Stimulated activated CD4-positive, alpha-beta T cell treated with anti-CD3 and anti-CD28 coated beads, Interleukin-4, amount 100 ng/mL, for 1 hour (primary cell): Measurements from ENCODE around the gene METTL4.

Source experiments
- DNase-seq: peaks from one replicate; pipeline ENCODE4 v3.0.0-alpha.2; 2020

The METTL4 gene

DNA sequence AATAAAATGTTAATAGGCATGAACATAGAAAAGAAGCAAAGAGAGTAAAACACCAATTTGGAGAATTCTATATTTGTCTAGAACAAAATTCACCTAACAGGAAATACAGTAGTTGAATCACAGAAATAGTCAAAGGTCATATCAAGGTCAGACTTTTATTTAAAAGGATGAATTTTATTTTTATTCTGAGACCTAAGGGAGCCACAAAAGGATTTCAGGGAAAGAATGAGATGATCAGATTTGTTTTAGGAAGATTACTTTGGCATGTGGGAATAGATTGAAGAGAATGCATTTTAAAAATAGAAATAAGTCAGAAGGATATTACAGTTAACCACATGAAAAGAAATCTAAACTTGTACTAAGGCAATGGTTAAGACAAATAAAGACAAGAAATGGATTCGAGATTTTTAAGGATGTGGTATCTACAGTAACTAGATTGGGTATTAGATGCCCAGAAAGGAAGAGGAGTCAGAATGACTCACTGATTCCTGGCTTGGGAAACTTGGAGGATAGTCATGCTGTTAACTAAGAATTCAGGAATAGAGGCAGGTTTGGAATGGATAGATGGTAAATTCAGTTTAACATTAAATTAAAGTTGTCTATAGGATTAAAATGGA lies 56.0 kb downstream of the METTL4 start:
- DNase-seq, result no peak

DNA sequence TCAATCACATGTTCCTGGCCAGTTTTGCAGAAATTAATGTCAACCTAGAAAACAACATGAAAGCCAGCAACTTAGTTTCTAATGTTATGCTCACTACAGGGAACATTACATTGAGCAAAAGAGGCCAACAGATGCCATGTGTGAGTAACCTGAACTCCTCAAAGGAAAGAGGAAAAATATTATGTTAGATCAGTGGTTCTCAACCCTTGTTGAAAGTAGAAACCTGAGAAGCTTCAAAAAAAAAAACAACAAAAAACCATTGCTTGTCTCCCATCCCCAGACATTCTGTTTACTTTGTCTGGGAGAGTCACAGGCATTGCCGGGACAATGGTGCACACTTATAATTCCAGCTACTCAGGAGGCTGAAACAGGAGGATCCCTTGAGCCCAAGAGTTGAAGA lies 57.7 kb downstream of the METTL4 start:
- no peak for DNase-seq

DNA sequence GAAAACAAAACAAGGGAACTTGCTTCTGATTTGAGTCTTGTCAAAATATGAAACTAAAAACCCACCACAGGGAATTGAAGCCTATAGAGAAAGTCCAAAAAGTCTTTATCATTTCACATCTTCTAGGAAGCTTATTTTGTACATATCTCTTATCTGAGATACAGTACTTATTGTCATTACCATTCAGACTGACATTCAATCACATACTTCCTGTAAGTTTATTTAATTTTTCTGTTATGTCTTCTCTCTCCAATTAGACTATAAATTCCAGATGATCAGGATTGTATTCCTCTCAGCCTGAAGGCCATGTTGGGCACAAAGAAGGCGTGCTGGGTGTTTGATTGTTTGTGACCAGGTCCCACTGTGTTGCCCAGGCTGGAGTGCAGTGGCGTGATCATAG lies 59.2 kb downstream of the METTL4 start:
- DNase-seq, result no peak

DNA sequence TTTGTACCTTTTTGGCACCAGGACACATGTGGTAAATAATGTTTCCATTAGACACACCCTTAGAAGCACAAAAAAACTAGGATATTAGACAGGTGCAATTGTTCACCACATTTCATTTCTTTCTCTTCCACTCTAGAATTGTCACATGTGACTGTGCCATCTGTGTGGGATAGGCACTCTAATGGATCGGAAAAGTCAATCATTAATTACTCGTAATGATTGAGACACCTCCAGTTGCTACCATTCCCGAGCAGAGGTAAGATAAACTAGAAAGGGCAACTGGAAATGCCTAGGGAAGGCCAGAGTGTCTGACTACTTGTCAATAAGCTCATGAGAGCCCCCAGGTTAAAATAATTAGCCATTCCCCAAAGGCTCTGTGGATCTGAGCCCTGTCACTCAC lies 59.9 kb downstream of the METTL4 start:
- DNase-seq, result no peak

DNA sequence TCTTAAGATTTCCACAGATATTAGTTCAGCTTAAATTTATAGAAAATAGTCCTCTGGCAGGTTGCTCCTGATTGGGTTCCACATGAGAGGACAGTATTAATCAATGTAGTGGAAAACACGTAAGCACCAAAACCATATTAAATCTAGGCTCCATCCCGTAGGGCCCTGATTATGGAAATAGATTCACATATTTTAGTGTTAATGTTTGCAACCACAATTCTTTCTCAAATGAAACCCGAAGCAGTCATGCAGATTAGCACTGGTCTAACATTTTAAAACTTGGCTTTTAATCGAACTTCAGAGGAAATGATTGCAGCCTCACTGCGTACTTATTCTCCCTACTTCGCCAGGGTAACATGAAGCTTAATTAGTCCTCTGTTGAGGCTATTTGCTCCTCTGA lies 60.9 kb downstream of the METTL4 start:
- DNase-seq, result no peak

DNA sequence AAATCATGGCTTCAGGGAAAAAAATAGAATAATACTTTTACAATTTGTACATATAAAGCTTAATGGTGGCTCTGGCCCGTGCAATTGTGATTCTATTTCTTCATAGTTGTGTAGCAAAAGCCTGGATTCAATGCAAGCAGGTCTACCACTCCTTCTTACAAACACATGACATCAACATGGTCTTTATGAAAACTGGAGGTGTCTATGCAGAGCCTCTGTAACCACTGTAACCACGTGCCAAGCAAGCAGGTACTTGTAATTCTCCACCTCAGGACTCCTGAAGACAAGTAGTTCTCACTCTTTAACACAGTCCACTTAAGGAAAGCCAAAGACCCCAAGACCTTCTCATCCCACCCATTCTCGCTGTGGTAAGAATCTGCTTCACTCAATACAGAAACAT lies 62.6 kb downstream of the METTL4 start:
- DNase-seq, result no peak

DNA sequence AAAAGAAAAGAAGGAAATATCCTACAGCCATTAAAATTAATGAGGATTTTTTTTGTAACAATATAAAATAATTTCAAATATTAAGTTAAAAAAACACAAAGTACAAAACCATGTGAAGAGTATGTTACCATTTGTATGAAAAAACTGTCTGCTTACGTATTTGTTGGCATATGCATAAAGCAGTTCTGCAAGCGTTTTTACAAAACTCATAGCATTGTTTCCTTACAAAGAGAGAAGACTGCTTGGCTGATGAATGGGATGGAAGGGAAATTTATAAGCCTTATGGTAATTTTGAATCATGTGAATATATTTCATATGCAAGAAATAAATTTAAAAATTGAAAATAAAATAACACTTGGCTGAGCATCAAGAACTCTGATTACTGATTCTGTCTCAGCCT lies 63.1 kb downstream of the METTL4 start:
- no peak for DNase-seq

DNA sequence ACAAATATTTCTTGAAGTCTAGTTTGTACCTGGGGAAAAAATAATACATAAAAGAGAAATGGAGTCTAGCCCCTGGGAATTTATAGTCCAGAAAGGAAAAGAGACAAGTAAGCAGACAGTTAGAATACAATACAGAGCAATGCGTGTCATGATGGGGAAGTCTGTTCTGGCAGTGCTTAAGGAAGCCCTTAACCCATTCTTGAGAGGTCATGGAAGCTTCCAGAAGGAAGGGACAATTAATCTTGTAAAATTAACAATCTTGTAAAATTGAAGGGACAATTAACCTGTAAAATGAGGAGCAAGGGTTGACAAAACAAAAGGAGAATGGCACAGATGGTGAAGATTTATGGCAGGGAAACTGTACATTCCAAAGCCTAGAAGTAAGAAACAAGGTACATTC lies 66.7 kb downstream of the METTL4 start:
- no peak for DNase-seq

DNA sequence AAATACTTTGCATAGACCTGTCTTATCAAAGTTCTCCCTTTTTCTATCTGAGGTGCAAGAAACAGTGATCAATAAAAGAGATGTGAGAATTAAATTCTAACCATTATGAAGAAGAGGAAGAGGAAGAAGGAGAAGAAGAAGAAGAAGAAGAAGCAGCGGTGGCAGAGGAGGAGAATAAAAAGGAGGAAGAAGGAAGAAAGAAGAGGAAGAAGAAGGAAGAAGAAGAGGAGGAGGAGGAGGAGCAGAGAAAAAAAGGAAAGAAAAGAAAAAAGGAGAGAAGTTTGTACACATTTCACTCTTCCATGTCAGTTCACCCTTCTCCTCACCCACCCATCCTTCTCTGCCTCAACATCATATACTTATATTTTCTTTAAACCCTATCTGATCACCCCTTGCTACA lies 68.4 kb downstream of the METTL4 start:
- DNase-seq, result no peak

DNA sequence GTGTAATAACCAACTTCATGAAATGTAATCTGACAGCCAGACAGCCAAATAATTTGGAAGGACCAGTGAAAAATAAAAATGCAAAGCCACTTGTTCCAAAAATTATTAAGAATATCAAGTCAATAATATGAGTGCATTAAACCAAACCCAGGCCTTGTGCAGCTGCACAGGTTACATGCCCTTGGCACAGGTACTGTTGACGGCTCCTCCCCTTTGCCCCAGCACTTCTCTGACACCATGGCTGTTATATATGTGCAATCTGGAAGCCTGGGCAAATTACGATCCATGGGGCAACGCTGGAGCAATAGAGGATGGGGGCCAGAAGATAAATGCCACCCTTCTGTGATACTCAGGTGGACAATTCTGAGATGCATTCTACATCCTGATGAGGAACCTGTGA lies 68.9 kb downstream of the METTL4 start:
- no peak for DNase-seq

DNA sequence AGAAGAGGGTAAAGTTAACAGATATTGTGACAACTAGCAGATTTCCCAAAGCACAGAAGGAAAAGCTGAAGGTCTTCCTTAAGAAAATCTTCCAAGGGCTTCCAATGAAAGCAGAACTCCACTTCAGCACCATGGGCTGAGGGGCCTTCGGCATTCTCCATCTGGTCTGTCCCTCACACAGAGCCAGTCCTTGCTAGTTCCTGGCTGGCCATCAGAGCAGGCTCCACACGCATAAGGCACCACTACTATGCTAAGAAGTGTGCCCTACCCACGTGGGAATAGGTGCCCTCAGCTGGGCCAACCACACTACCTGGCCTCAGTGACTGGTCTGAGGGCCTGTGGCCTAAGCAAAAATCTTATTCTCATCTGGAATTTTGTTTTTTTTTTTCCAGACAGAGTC lies 73.5 kb downstream of the METTL4 start:
- no peak for DNase-seq

DNA sequence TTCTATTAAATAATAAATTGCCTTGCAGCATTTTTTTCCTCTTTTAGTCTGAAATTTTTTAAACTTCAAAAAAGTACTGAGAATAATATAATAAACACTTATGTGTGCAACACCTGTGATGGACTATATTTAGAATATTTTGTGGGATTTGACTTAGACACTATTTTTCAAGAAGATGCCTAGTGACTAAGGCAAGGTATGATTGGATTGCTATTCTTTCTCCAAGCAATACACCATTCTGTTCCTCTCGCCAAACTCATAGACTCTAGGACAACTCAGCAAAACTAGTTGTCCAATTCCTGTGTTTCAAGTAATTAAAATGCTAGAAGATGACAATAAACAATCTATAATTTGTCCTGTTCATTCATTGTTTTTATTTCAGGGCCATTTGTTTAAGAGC lies 75.9 kb downstream of the METTL4 start:
- DNase-seq, result no peak

DNA sequence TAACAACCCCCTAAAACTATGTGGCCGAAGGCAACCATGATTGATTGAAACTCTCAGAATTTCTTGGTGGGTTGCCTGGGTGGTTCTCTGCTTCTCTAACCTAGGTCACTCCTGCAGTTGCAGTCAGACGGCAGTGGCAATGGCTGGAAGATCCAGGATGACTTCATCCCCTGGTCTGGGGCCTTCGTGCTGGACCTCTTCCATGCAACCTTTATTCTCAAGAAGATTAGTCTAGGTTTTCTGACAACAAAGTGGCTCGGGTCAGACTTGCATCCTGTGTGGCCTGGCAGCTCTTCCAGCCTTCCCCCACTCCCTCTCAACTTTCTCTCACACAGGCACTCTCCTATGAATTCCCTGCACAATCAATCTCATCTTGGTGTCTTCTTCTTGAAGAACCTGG lies 76.4 kb downstream of the METTL4 start:
- DNase-seq, result no peak
